Right kidney (tissue), 9 donors: ENCODE data around the gene TEX101.
"Not testable (repeated sequence)": the region's sequence is repeated elsewhere in the genome, so short reads cannot be mapped to it uniquely, and the experiment has no call there.

ENCODE experiments used
- DNase-seq: peaks from one replicate; pipeline ENCODE4 v3.0.0-alpha.2; 2016
- long read RNA-seq, 8 donors: transcript quantifications; one replicate each; lab custom pipeline, GENCODE V29; 2026

TEX101 gene, protein sequence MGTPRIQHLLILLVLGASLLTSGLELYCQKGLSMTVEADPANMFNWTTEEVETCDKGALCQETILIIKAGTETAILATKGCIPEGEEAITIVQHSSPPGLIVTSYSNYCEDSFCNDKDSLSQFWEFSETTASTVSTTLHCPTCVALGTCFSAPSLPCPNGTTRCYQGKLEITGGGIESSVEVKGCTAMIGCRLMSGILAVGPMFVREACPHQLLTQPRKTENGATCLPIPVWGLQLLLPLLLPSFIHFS
- long read RNA-seq, donor 1, partial matches to known transcripts: 63 of 97 reads
- long read RNA-seq, donor 1, other reads (novel, unspliced or antisense): 34 of 97 reads
- long read RNA-seq, donor 2: 0 reads
- long read RNA-seq, donor 3: 0 reads
- long read RNA-seq, donor 4: 0 reads
- long read RNA-seq, donor 5: 0 reads
- long read RNA-seq, donor 6: 0 reads
- long read RNA-seq, donor 7: 0 reads
- long read RNA-seq, donor 8, partial matches to known transcripts: 60 of 67 reads
- long read RNA-seq, donor 8, other reads (novel, unspliced or antisense): 7 of 67 reads

- no peak for DNase-seq
These were observed at the start of gene TEX101 for GRCh38 chr19:43414554-43414953. Gene TEX101 (plus strand): TSS chr19:43414890. CDS start chr19:43415920, 1,030 bp downstream.

DNA sequence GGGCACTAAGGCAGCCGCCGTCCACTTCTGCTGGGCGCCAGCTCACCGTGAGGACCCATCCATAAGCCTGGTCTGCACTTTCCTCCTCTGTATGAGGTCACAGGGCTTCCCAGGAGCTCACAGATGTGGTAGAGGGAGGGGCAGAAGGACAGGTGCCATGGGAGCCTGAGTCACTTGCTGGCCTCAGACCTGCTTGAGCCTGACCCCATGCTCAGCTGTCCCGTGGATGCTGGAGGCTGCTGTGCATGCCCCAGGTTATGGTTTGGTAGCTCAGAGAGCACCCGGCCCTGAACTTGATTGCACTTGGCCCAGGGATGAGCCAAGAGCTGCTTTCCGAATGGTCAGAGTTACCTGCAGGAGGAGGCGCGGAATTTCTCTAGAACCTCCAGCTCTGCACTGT, 49.0 kb upstream of the TEX101 start:
- DNase-seq: not testable (repeated sequence)

DNA sequence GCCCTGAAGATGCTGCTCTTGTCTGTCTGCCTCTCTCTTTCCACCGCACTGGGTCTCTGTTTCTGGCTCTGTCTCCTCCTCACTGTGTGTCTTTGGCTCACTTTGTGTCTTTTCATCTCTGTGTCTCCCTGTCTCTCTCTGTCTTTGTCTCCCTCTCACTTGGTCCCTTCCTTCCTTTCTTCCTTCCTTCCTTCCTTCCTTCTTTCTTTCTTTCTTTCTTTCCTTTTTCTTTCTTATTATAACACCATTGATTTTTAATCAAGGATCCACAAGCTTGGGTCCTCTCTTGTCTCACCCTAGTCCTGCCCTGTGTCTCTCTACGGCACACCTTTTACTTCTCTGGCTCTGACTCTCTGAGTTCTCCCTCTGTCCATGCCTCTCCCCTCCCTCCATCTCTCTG, 46.9 kb upstream of the TEX101 start:
- no peak for DNase-seq

DNA sequence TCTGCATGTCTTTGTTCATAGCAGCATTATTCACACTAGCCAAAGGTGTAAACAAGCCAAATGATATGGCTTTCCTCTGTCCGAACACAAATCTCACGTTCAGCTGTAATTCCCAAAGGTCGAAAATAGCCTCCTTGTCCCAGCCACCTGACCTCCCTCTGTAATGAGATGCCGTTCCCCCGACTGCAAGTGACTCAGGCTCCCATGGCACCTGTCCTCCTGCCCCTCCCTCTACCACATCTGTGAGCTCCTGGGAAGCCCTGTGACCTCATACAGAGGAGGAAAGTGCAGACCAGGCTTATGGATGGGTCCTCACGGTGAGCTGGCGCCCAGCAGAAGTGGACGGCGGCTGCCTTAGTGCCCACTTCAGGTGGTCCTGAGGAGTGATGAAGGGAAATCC, 45.8 kb upstream of the TEX101 start:
- not testable (repeated sequence) for DNase-seq

GRCh38 chr19:43371909-43372308, 42.8 kb upstream of the TEX101 start:
- DNase-seq: no peak

DNA sequence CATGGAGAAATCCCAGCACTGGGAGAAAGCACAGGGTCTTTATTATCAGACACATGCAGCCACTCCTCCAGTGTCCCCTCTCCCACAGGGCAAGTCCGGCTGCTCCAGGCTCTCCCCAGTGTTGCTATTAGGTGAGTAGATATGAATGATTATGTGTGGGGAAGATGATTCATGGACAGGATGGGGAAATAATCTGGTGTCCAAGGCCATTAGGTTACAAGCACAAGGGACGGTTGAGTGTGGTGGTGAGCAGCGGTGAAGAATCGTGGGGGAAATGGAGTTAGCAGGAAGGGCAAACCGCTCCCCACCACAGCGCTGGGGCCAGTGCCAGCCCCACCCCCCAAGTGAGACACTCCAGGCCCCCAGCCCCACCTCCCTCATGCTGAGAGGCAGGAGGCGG, 42.2 kb upstream of the TEX101 start:
- no peak for DNase-seq

DNA sequence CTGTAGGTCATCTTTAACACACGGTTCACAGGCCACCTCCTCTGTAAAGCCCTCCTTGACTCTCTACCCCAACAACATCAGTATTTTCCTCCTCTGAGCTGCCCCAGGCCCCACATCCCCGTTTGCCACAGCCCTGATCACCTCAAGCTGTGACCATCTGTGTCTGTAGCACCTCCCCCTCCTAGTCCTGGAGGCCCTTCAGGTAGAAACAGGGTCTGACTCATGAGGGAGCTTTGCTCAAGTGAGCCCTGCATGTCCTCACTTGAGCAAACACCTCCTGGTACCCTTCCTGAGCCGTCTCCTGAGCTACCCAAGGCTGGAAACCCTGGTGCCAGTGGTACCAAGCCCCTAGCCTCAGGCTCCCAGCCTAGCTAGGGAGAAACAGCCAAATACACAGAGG, 37.1 kb upstream of the TEX101 start:
- DNase-seq: not testable (repeated sequence)

GRCh38 chr19:43380008-43380407, 34.7 kb upstream of the TEX101 start:
- no peak for DNase-seq

DNA sequence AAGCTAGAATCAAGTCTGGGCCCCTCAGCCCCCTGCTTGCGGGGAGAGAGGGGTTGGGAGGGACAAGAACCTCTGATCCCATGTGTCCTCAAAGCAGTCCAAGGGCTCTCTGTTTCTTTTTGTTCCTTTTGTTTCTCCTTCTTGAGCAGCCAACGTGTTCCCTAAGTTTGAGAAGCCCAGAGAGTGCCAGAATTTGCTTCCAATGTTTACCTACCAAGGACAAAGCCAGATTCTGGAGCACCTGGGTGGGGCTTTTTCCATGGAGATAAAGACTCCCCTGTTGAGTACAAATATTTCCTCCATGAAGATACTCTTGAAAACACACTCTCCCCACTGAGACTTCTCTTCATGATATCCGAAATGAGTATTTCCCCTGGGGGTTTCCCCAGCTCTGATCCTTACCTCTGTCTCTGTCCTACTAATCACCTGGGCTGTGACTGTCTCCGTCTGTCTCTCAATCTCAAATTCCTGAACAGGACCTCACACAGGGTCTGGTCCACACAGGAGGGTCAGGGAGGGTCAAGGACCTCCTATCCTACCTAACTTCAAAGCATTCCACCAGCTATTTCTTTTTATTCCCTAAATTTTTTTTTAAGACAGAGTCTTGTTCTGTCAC, 33.8 kb upstream of the TEX101 start:
- DNase-seq: no peak

- not testable (repeated sequence) for DNase-seq
These were observed 32.0 kb upstream of the TEX101 start for GRCh38 chr19:43382586-43383216.

GRCh38 chr19:43383254-43383653, 31.4 kb upstream of the TEX101 start:
- not testable (repeated sequence) for DNase-seq

GRCh38 chr19:43383759-43384158, 30.9 kb upstream of the TEX101 start:
- DNase-seq: not testable (repeated sequence)

DNA sequence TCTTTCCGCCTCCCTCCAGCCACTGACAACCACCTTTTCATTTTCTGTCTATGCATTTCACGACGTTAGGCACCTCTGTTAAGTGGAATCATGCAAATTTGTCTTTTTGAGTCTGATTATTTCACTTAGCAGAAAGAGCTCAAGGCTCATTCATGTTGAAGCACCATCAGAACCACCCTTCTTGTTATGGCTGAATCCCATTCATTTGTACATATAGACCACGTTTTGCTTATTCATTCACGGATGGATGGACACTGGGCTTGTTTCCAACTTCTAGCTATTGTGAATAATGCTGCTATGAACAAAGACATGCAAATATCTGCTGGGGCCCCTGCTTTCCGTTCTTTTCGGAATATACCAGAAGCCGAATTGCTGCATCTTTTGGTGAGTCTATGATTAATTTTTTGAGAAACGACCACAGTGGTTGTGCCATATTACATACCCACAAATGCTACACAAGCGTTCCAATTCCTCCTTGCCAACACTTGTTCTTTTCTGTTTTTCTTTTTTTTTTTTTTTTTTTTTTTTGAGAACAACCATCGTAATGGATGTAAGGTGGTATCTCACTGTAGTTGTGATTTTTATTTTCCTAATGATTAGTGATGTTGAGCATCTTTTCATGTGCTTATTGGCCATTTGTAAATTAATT, 23.7 kb upstream of the TEX101 start:
- DNase-seq: not testable (repeated sequence)

- DNase-seq: not testable (repeated sequence)
These were observed 23.1 kb upstream of the TEX101 start for GRCh38 chr19:43391552-43391935.

DNA sequence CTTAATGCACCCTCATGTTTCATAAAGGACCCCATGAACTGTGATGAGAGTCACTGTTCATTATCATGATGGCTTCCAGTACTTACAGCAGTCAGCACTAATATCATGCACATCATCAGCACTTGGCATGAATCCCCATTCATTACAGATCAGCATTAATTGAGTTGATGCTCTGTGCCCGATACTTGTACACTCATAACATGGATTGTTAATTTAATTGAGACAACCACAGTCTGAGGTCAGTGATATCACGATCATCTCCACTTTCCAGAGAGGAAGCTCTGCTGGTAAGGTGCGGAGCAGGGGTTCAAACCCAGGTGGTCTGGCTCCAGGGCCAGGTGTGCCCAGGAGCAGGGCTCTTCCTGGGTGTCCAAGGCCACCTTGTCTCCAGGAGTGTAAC, 21.2 kb upstream of the TEX101 start:
- DNase-seq: not testable (repeated sequence)

GRCh38 chr19:43395561-43395960, 19.1 kb upstream of the TEX101 start:
- no peak for DNase-seq

GRCh38 chr19:43406297-43406696, 8.4 kb upstream of the TEX101 start:
- no peak for DNase-seq

- DNase-seq: no peak
These were observed 7.2 kb upstream of the TEX101 start for GRCh38 chr19:43407416-43408005.

DNA sequence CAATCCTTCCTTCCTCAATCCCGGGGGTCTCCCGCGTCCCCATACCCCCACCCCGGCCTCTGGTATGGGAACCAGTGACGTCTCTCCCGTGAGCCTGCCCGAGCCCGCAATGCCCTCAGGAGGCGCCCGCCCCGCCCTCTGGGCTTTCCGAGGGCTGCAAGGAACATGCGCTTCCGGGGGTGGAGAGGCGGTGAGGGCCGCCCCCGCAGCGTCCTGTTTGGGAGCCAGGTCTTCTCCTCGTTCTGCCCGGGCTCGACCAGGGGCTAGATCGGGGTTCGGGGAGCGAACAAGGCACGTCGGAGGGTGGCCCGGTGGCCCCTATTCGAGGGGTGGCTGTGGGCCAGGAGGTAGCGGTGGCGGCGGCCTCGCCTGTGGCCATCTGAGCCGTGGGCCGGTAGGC, 6.6 kb upstream of the TEX101 start:
- no peak for DNase-seq

DNA sequence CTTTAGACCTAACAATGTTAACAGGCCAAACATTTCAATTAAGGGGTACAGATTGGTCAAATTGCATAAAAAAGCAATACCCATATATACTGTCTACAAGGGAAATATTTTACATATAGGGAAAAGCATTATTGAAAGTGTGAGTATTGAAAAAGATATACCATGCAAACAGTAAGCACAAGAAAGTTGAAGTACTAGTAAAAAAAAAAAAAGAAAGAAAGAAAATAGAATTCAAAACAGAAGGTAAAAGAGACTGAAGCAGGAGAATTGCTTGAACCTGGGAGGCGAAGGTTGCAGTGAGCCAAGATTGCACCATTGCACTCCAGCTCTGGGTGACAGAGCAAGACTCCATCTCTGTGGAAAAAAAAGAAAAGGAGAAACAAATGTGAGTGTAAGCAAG, 5.3 kb upstream of the TEX101 start:
- no peak for DNase-seq

GRCh38 chr19:43412441-43412840, 2.2 kb upstream of the TEX101 start:
- DNase-seq: no peak

GRCh38 chr19:43416951-43417623, 2.4 kb downstream of the TEX101 start:
- DNase-seq: no peak
